Ascending aorta (tissue), 2 donors: ENCODE results near the gene LPAR1. TPM values are rescaled to one million over a fixed set of nuclear protein-coding genes. Genes with fewer than 3 reads are reported as not detected.

Experiments used
- DNase-seq, 2 donors: peaks; one replicate each; pipeline ENCODE4 v3.0.0-alpha.2; 2019; ENCODE audit warnings: low spot score in 2 of 2
- H3K27ac ChIP-seq, 2 donors: fragments of 200-600 bp; sonication (generic); one replicate each; pipeline ENCODE4 v1.5.1; 2016 to 2017; ENCODE audit warnings: mild to moderate bottlenecking in 1 of 2
- H3K27me3 ChIP-seq: fragments of 200-600 bp; sonication (generic); one replicate; pipeline ENCODE4 v1.5.1; 2017
- H3K36me3 ChIP-seq, 2 donors: fragments of 200-600 bp; sonication (generic); one replicate each; pipeline ENCODE4 v1.5.1; 2016
- H3K4me1 ChIP-seq, 2 donors: fragments of 200-600 bp; sonication (generic); one replicate each; pipeline ENCODE4 v1.5.1; 2016 to 2017; ENCODE audit warnings: mild to moderate bottlenecking in 1 of 2
- H3K4me3 ChIP-seq, 2 donors: fragments of 200-600 bp; sonication (generic); one replicate each; pipeline ENCODE4 v1.5.1; 2016 to 2017; ENCODE audit warnings: mild to moderate bottlenecking in 1 of 2
- H3K9me3 ChIP-seq, 2 donors: fragments of 200-600 bp; sonication (generic); one replicate each; pipeline ENCODE4 v1.5.1; 2016
- CTCF ChIP-seq, 3 experiments: fragments of 200-600 bp in 2 of 3; fragments of 450-650 bp in 1 of 3; sonication (generic) in 2 of 3; IDR thresholded peaks; one replicate each; pipeline ENCODE4 v1.5.1; 2016 to 2019; ENCODE audit warnings: antibody characterized with exemption in 3 of 3, mild to moderate bottlenecking in 1 of 3, moderate library complexity in 1 of 3
- intact Hi-C: fragments of 100-400 bp; cut with DNase I; formaldehyde crosslinking; loops from one replicate; pipeline ENCODE4 v1.15.1; 2023
- total RNA-seq: library from RNA; depleted of rRNA; stranded (reverse); fragments of >200 nt; gene quantifications from one replicate; pipeline ENCODE4 v1.1.0, GENCODE V29; 2016

Gene LPAR1
- total RNA-seq, 1 donor from 2014 or later = 35.4 TPM

GRCh38 chr9:110911659-110912418 lies 126.4 kb downstream of the LPAR1 start:
- Histone ChIP-seq H3K27ac (peak overlapping the region; percentile 62 to 72), H3K9me3 (peaks cover 6 to 22% of the 10 kb centered on the region in 2 donors), H3K36me3 (peaks cover 0 to 3% of the 10 kb centered on the region in 2 donors), H3K4me1 (peaks cover 0 to 19% of the 10 kb centered on the region in 2 donors), H3K4me3 (peak overlapping the region in 1 of 2 donors; percentile 6), H3K27me3 (no peaks in the 10 kb centered on the region)
- no peak for DNase-seq
- intact Hi-C loops = no loop called here
- no peak for TF ChIP-seq CTCF (IDR thresholded peaks at IDR 0.05)

- intact Hi-C loops = no loop called here
- peaks cover 0 to 23% of the 10 kb centered on the region in 2 donors for H3K4me1 ChIP-seq
- peaks cover 6 to 22% of the 10 kb centered on the region in 2 donors for H3K9me3 ChIP-seq
- no peaks in the 10 kb centered on the region for H3K27me3 ChIP-seq
- no peak overlapping the region for H3K27ac ChIP-seq
- no peak for TF ChIP-seq CTCF (IDR thresholded peaks at IDR 0.05)
- H3K4me3 ChIP-seq = no peak overlapping the region
- DNase-seq = no peak
- peaks cover 0 to 3% of the 10 kb centered on the region in 2 donors for H3K36me3 ChIP-seq
Measured at GRCh38 chr9:110908894-110909293, 129.4 kb downstream of the LPAR1 start.

GRCh38 chr9:110900917-110901316 lies 137.4 kb downstream of the LPAR1 start:
- Histone ChIP-seq H3K36me3 (no peaks in the 10 kb centered on the region), H3K27me3 (no peaks in the 10 kb centered on the region), H3K27ac (peak overlapping the region; percentile 81 to 87), H3K4me1 (peaks cover 12 to 59% of the 10 kb centered on the region in 2 donors), H3K4me3 (no peak overlapping the region), H3K9me3 (no peaks in the 10 kb centered on the region)
- no peak for TF ChIP-seq CTCF (IDR thresholded peaks at IDR 0.05)
- intact Hi-C loops = loop anchor here (5.0 kb wide), 1 partner anchor 36 kb away; no protein-coding TSS in a partner anchor
- no peak for DNase-seq

GRCh38 chr9:110900456-110900855 lies 137.8 kb downstream of the LPAR1 start:
- intact Hi-C loops = loop anchor here (5.0 kb wide), 1 partner anchor 37 kb away; no protein-coding TSS in a partner anchor
- H3K27ac ChIP-seq = peak overlapping the region; percentile 81 to 87
- H3K27me3 ChIP-seq = no peaks in the 10 kb centered on the region
- H3K36me3 ChIP-seq = no peaks in the 10 kb centered on the region
- peaks cover 12 to 63% of the 10 kb centered on the region in 2 donors for H3K4me1 ChIP-seq
- H3K4me3 ChIP-seq = no peak overlapping the region
- no peaks in the 10 kb centered on the region for H3K9me3 ChIP-seq
- DNase-seq = no peak
- no peak for TF ChIP-seq CTCF (IDR thresholded peaks at IDR 0.05)

- DNase-seq = no peak
- H3K4me3 ChIP-seq = no peak overlapping the region
Measured at GRCh38 chr9:110898866-110899265, 139.4 kb downstream of the LPAR1 start.

More at GRCh38 chr9:110898866-110899265, 139.4 kb downstream of the LPAR1 start:
- Histone ChIP-seq H3K36me3 (no peaks in the 10 kb centered on the region), H3K27ac (peak overlapping the region; percentile 81 to 87), H3K4me1 (peaks cover 16 to 70% of the 10 kb centered on the region in 2 donors), H3K27me3 (no peaks in the 10 kb centered on the region), H3K9me3 (no peaks in the 10 kb centered on the region)
- no peak for TF ChIP-seq CTCF (IDR thresholded peaks at IDR 0.05)
- intact Hi-C loops = loop anchor here (2.0 to 5.0 kb wide), 3 partner anchors 37 to 242 kb away; no protein-coding TSS in a partner anchor
